ENCODE results near the gene KAT6B. TPM values are rescaled to one million over a fixed set of nuclear protein-coding genes. Genes with fewer than 3 reads are reported as not detected.
"Not testable (repeated sequence)": the region's sequence is repeated elsewhere in the genome, so short reads cannot be mapped to it uniquely, and the experiment has no call there.

KAT6B gene
- total RNA-seq, 1 experiment from 2014 or later, result 5.2 TPM

DNA sequence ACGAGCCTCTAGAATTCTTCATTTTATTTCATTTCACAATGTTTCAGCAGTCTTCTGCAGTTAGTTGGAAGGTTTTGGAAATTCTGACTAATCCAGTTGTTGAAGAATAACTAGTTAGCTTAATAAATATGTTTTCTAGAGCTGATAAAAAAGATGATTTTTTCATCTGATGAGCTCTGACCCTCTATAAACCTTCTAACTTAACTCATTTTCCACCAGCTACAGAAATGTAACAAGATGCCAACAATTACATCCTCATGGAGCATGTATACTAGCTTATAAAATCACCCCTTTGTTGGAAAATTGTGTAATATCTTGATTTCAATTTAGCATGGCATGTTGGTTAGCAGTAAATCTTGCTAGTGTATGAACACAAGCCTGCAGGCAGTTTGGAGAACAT is 33.1 kb downstream of the KAT6B start:
- Histone ChIP-seq H3K4me3 (ENCODE audit: insufficient read depth, low read depth, low read length) (no peak overlapping the region), H3K27me3 (ENCODE audit: control insufficient read depth, insufficient read depth, low read length) (no peaks in the 10 kb centered on the region), H3K36me3 (replicated peaks; ENCODE audit: control insufficient read depth, insufficient read depth, low read length) (no peaks in the 10 kb centered on the region)
- no peak for DNase-seq

- no peak for DNase-seq
- Histone ChIP-seq H3K27me3 (ENCODE audit: control insufficient read depth, insufficient read depth, low read length) (no peaks in the 10 kb centered on the region), H3K36me3 (replicated peaks; ENCODE audit: control insufficient read depth, insufficient read depth, low read length) (no peaks in the 10 kb centered on the region), H3K4me3 (ENCODE audit: insufficient read depth, low read depth, low read length) (no peak overlapping the region)
Observed at GRCh38 chr10:74862625-74863024, 36.2 kb downstream of the KAT6B start.

GRCh38 chr10:74863551-74863950 is 37.2 kb downstream of the KAT6B start:
- no peak for DNase-seq
- no peaks in the 10 kb centered on the region for H3K27me3 ChIP-seq (ENCODE audit: control insufficient read depth, insufficient read depth, low read length)
- H3K4me3 ChIP-seq (ENCODE audit: insufficient read depth, low read depth, low read length), result no peak overlapping the region
- no peaks in the 10 kb centered on the region for H3K36me3 ChIP-seq (replicated peaks; ENCODE audit: control insufficient read depth, insufficient read depth, low read length)

DNA sequence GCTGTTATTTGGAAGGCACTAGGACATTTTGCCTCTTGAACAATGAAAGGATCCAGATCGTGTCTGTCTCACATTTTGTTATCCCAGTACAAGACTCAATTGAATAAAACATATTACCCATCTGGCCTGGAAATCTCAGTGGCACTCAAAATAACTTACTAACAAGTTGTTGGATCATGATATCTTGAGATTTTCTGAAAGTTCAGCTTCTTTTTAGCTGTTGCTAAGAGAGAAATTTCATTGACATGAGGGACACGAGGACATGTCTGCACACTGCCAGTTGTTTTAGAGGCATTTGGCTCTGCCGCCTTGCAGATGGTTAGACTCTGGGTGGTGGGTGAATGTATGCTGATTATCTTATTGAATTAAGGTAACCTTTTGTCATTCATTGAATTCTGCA is 41.0 kb downstream of the KAT6B start:
- Histone ChIP-seq H3K27me3 (ENCODE audit: control insufficient read depth, insufficient read depth, low read length) (no peaks in the 10 kb centered on the region), H3K4me3 (ENCODE audit: insufficient read depth, low read depth, low read length) (no peak overlapping the region), H3K36me3 (replicated peaks; ENCODE audit: control insufficient read depth, insufficient read depth, low read length) (no peaks in the 10 kb centered on the region)
- DNase-seq, result no peak

DNA sequence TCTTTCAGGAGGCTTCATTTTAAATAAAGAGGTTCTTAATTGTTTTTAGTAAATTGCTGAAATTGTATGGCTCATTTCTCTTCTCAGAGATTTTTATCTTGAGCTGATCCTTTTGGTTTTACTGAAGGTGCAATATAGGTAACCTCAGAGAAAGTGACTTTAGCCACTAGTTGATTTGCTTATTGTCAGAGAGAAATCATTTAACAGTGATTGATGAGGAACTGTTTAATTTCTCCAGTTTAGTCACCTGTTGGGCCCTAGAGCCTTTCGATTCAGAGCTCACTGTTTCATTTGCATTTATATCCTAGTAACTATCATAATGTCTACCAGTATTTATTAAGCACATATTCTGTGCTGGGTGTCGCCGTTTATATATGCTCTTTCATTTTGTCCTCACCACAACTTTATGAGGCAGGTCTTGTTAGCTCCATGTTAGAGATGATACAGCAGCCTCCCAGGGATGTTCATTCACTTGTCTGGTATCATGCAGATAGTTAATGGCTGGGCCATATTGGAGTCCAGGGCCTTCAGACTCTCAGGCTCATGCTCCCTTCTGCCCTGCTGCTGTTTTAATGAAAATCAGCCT is 42.1 kb downstream of the KAT6B start:
- Histone ChIP-seq H3K27me3 (ENCODE audit: control insufficient read depth, insufficient read depth, low read length) (no peaks in the 10 kb centered on the region), H3K36me3 (replicated peaks; ENCODE audit: control insufficient read depth, insufficient read depth, low read length) (no peaks in the 10 kb centered on the region), H3K4me3 (ENCODE audit: insufficient read depth, low read depth, low read length) (no peak overlapping the region)
- DNase-seq, result no peak

GRCh38 chr10:74869635-74870034 is 43.2 kb downstream of the KAT6B start:
- DNase-seq, result no peak
- Histone ChIP-seq H3K27me3 (ENCODE audit: control insufficient read depth, insufficient read depth, low read length) (no peaks in the 10 kb centered on the region), H3K36me3 (replicated peaks; ENCODE audit: control insufficient read depth, insufficient read depth, low read length) (no peaks in the 10 kb centered on the region), H3K4me3 (ENCODE audit: insufficient read depth, low read depth, low read length) (no peak overlapping the region)

- Histone ChIP-seq H3K4me3 (ENCODE audit: insufficient read depth, low read depth, low read length) (no peak overlapping the region), H3K27me3 (ENCODE audit: control insufficient read depth, insufficient read depth, low read length) (no peaks in the 10 kb centered on the region), H3K36me3 (replicated peaks; ENCODE audit: control insufficient read depth, insufficient read depth, low read length) (no peaks in the 10 kb centered on the region)
- DNase-seq, result no peak
Observed at GRCh38 chr10:74870191-74870590, 43.8 kb downstream of the KAT6B start.

GRCh38 chr10:74871595-74872382 is 45.4 kb downstream of the KAT6B start:
- no peaks in the 10 kb centered on the region for H3K36me3 ChIP-seq (replicated peaks; ENCODE audit: control insufficient read depth, insufficient read depth, low read length)
- no peak for DNase-seq
- H3K4me3 ChIP-seq (ENCODE audit: insufficient read depth, low read depth, low read length), result no peak overlapping the region
- no peaks in the 10 kb centered on the region for H3K27me3 ChIP-seq (ENCODE audit: control insufficient read depth, insufficient read depth, low read length)

DNA sequence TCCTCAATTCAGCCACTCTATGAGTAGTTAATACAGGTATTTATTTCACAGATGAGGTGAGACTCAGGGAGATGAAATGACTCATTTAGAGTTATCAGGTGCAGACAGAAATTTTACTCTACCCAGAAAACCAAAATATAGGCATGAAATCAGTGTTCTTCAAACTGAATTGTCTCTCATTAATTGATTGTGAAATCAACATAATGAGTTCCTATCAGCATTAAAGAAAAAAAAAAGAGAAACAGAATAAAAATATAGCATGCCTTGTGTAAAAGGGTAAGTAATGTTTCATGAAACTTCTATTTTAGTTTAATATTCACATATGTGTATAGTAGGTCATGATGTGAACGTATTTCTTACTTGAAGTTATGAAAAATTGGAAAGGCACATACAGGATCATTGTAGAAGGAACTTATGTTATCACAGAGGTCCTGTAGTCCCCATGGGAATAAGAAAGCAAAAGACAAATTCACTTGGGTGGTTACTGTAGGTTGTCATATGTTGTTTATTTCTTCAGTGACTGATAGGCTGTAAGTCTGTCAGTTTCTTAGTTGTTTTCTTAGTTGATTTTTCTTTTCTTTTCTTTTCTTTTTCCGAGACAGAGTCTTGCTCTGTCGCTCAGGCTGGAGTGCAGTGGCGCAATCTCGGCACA is 47.5 kb downstream of the KAT6B start:
- Histone ChIP-seq H3K36me3 (replicated peaks; ENCODE audit: control insufficient read depth, insufficient read depth, low read length) (no peaks in the 10 kb centered on the region), H3K4me3 (ENCODE audit: insufficient read depth, low read depth, low read length) (no peak overlapping the region), H3K27me3 (ENCODE audit: control insufficient read depth, insufficient read depth, low read length) (no peaks in the 10 kb centered on the region)
- no peak for DNase-seq

DNA sequence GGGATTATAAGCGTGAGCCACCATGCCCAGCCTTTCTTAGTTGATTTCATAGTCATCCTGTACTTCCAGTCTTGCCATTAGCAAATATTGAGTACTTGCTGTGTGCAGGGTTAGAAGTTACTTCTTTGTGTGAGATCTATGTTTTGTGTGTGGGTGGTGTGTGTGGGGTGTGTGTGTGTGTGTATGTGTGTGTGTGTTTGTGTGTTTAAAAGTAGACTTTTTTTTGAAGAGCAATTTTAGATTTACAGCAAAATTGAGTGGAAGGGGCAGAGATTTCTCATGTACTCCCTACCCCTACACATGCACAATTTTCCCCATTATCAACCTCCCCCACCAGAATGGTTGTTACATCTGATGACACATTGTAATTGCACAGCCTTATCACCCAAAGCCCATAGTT is 48.2 kb downstream of the KAT6B start:
- no peak for DNase-seq
- H3K4me3 ChIP-seq (ENCODE audit: insufficient read depth, low read depth, low read length), result no peak overlapping the region
- H3K36me3 ChIP-seq (replicated peaks; ENCODE audit: control insufficient read depth, insufficient read depth, low read length), result no peaks in the 10 kb centered on the region
- no peaks in the 10 kb centered on the region for H3K27me3 ChIP-seq (ENCODE audit: control insufficient read depth, insufficient read depth, low read length)

- H3K4me3 ChIP-seq (ENCODE audit: insufficient read depth, low read depth, low read length), result no peak overlapping the region
- H3K36me3 ChIP-seq (replicated peaks; ENCODE audit: control insufficient read depth, insufficient read depth, low read length), result no peaks in the 10 kb centered on the region
- H3K27me3 ChIP-seq (ENCODE audit: control insufficient read depth, insufficient read depth, low read length), result no peaks in the 10 kb centered on the region
- no peak for DNase-seq
Observed at GRCh38 chr10:74875068-74875467, 48.7 kb downstream of the KAT6B start.

DNA sequence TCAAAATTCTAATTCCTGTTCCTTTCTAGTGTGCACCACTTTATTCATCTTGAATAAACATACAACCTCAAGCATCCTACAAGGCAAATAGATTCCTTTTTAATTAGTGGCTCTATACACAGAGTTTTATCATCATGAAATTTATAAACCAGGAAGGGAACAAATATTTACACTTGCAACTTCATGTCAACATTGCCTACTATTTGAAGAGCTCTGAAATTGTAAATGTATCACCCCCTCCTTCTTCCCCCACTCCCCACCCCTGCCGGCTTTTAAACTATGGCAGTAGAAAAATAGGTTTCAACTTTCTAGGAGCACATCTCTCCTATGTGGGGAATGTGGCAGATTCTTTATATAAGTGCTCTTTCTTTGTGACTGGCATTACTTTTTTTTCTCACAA is 49.6 kb downstream of the KAT6B start:
- no peak for DNase-seq
- Histone ChIP-seq H3K27me3 (ENCODE audit: control insufficient read depth, insufficient read depth, low read length) (no peaks in the 10 kb centered on the region), H3K4me3 (ENCODE audit: insufficient read depth, low read depth, low read length) (no peak overlapping the region), H3K36me3 (replicated peaks; ENCODE audit: control insufficient read depth, insufficient read depth, low read length) (no peaks in the 10 kb centered on the region)

- H3K36me3 ChIP-seq (replicated peaks; ENCODE audit: control insufficient read depth, insufficient read depth, low read length); H3K27me3 ChIP-seq (ENCODE audit: control insufficient read depth, insufficient read depth, low read length); DNase-seq; H3K4me3 ChIP-seq (ENCODE audit: insufficient read depth, low read depth, low read length): not testable (repeated sequence)
Observed at GRCh38 chr10:74877054-74877453, 50.7 kb downstream of the KAT6B start.

GRCh38 chr10:74877898-74878297 is 51.5 kb downstream of the KAT6B start:
- Histone ChIP-seq H3K27me3 (ENCODE audit: control insufficient read depth, insufficient read depth, low read length) (no peaks in the 10 kb centered on the region), H3K4me3 (ENCODE audit: insufficient read depth, low read depth, low read length) (no peak overlapping the region), H3K36me3 (replicated peaks; ENCODE audit: control insufficient read depth, insufficient read depth, low read length) (no peaks in the 10 kb centered on the region)
- DNase-seq, result no peak

GRCh38 chr10:74880041-74880440 is 53.6 kb downstream of the KAT6B start:
- Histone ChIP-seq H3K36me3 (replicated peaks; ENCODE audit: control insufficient read depth, insufficient read depth, low read length) (no peaks in the 10 kb centered on the region), H3K27me3 (ENCODE audit: control insufficient read depth, insufficient read depth, low read length) (no peaks in the 10 kb centered on the region), H3K4me3 (ENCODE audit: insufficient read depth, low read depth, low read length) (no peak overlapping the region)
- no peak for DNase-seq

All from H7 (cell line).